Endodermal cell (in vitro differentiated cells): ENCODE results near the gene PCDHGB6. TPM values are rescaled to one million over a fixed set of nuclear protein-coding genes. Genes with fewer than 3 reads are reported as not detected.
A peak's percentile ranks its signal among the peaks of the same experiment; 100 is the strongest.
"Not testable (repeated sequence)": the region's sequence is repeated elsewhere in the genome, so short reads cannot be mapped to it uniquely, and the experiment has no call there.

Source experiments
- DNase-seq: peaks from one replicate; pipeline ENCODE4 v3.0.0-alpha.2; 2017
- H3K27ac ChIP-seq: 2 replicates; pipeline ENCODE4 v1.5.1; 2013; ENCODE audit warnings: mild to moderate bottlenecking, low read depth, low read length, moderate library complexity
- H3K27me3 ChIP-seq: 2 replicates; pipeline ENCODE4 v1.6.1; 2013; ENCODE audit warnings: mild to moderate bottlenecking, low read length, moderate library complexity; ENCODE audit not compliant: insufficient read depth, control insufficient read depth, poor library complexity, severe bottlenecking
- H3K36me3 ChIP-seq: 2 replicates; pipeline ENCODE4 v1.7.0; 2013; ENCODE audit warnings: mild to moderate bottlenecking, low read length, moderate library complexity; ENCODE audit not compliant: control insufficient read depth, insufficient read depth
- H3K4me1 ChIP-seq: one replicate; pipeline ENCODE4 v1.7.0; 2013; ENCODE audit warnings: low read length; ENCODE audit not compliant: control insufficient read depth, insufficient read depth
- H3K4me3 ChIP-seq: 2 replicates; pipeline ENCODE4 v1.5.1; 2013; ENCODE audit warnings: mild to moderate bottlenecking, low read length, moderate library complexity
- H3K9ac ChIP-seq: 2 replicates; pipeline ENCODE4 v1.6.1; 2013; ENCODE audit warnings: mild to moderate bottlenecking, low read length, moderate library complexity; ENCODE audit not compliant: poor library complexity, severe bottlenecking; ENCODE audit errors: extremely low read depth
- H3K9me3 ChIP-seq: 2 replicates; pipeline ENCODE4 v1.6.1; 2013; ENCODE audit warnings: mild to moderate bottlenecking, low read length, moderate library complexity; ENCODE audit not compliant: control insufficient read depth
- H3K27ac Mint-ChIP-seq: 2 replicates; pipeline ENCODE4 v1.8.0; 2020; ENCODE audit warnings: mixed read lengths
- H3K27me3 Mint-ChIP-seq: 2 replicates; pipeline ENCODE4 v1.8.0; 2021; ENCODE audit warnings: mild to moderate bottlenecking, mixed read lengths; ENCODE audit not compliant: insufficient read depth
- H3K36me3 Mint-ChIP-seq: 2 replicates; pipeline ENCODE4 v1.8.0; 2020; ENCODE audit warnings: low read depth, mixed read lengths
- H3K4me1 Mint-ChIP-seq: 2 replicates; pipeline ENCODE4 v1.8.0; 2020; ENCODE audit warnings: mixed read lengths
- H3K4me3 Mint-ChIP-seq: 2 replicates; pipeline ENCODE4 v1.8.0; 2020; ENCODE audit warnings: mild to moderate bottlenecking, moderate library complexity, mixed read lengths
- H3K9me3 Mint-ChIP-seq: 2 replicates; pipeline ENCODE4 v1.8.0; 2020; ENCODE audit warnings: mild to moderate bottlenecking, mixed read lengths
- WGBS, 2 experiments: methylation state at CpG; one replicate each; pipeline versions ENCODE4 v1.1.5 to v1.1.7; 2013; ENCODE audit warnings: missing lambda C conversion rate in 2 of 2, mixed read lengths in 1 of 2; ENCODE audit not compliant: insufficient coverage in 1 of 2, insufficient read length in 1 of 2; 5-methylcytosine and 5-hydroxymethylcytosine counted together
- long read RNA-seq, 4 experiments: library from polyadenylated mRNA in 2 of 4; library from RNA in 1 of 4; library from capped mRNA in 1 of 4; stranded (forward) in 3 of 4; unstranded in 1 of 4; transcript quantifications; one replicate each; pipeline ENCODE4 v2.0.0, GENCODE V29; 2020 to 2021; ENCODE audit warnings: inconsistent platforms in 1 of 4
- polyA plus RNA-seq, 2 experiments: library from polyadenylated mRNA; stranded (reverse); fragments of 50-300 nt; gene quantifications; one replicate each; pipeline ENCODE4 v1.2.3, GENCODE V29; 2013
- total RNA-seq, 2 donors: library from RNA; stranded (reverse); fragmentation: NEBNext Ultra II Directional in 1 of 2; extraction: Animal tissue kit (Norgen Biotek cat#: 25700) in 1 of 2; gene quantifications; 2 replicates in 1 of 2; 3 replicates in 1 of 2; pipeline ENCODE4 v1.2.1, GENCODE V29; 2021
- TF ChIP-seq, protein P1 (sequence below): fragments of 200-600 bp; sonication (generic); conservative IDR thresholded peaks from 2 replicates; pipeline ENCODE4 v1.5.0; 2021; ENCODE audit warnings: antibody characterized with exemption, mild to moderate bottlenecking

The PCDHGB6 gene
- 10 to 100 TPM in 1 of 2 donors, 1 to 10 TPM in 1; 8.3 to 10.8 TPM for total RNA-seq
- 41.4 TPM for polyA plus RNA-seq (2013, experiment 1 of 2)
- polyA plus RNA-seq (2013, experiment 2 of 2), result 43.0 TPM
- long read RNA-seq, experiment 1, full-length matches to known transcripts, result 1 of 3 reads
- long read RNA-seq, experiment 1, partial matches to known transcripts, result 0 of 3 reads
- long read RNA-seq, experiment 1, other reads (novel, unspliced or antisense), result 2 of 3 reads
- long read RNA-seq, experiment 2, full-length matches to known transcripts, result 4 of 5 reads
- long read RNA-seq, experiment 2, partial matches to known transcripts, result 0 of 5 reads
- long read RNA-seq, experiment 2, other reads (novel, unspliced or antisense), result 1 of 5 reads
- long read RNA-seq, experiment 3, partial matches to known transcripts, result 0 of 1 reads
- long read RNA-seq, experiment 3, other reads (novel, unspliced or antisense), result 1 of 1 reads
- long read RNA-seq, experiment 4, result 0 reads

DNA sequence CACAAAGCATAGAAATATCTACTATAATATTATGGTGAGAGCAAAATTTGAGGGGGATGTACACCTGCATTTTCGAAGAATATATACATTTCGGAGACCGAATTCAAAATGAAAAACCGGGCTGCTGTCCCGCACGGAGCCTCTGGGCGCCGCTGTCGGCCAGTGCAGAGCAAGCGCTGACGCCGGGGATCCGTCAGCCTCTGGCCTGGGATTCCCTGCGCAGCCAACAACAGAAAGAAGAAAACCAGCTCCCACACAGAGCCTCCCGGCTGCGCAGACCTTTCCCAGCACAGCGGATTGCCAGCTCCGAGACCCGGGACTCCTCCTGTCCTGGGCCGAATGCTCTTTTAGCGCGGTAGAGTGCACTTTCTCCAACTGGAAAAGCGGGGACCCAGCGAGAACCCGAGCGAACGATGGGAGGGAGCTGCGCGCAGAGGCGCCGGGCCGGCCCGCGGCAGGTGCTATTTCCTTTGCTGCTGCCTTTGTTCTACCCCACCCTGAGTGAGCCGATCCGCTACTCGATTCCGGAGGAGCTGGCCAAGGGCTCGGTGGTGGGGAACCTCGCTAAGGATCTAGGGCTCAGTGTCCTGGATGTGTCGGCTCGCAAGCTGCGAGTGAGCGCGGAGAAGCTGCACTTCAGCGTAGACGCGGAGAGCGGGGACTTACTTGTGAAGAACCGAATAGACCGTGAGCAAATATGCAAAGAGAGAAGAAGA lies at the start of gene PCDHGB6:
Gene PCDHGB6, plus strand, starts transcription at position 232 of the 716 bp plus-strand sequence. Its CDS starts 182 bp downstream, at position 414.
- Mint-ChIP-seq H3K4me3 (peak within 1 kb of the TSS; percentile 71), H3K9me3 (peaks cover 35% of the 10 kb centered on the region), H3K36me3 (peaks cover 34% of the 10 kb centered on the region), H3K27ac (peak within 1 kb of the TSS; percentile 82), H3K27me3 (peaks cover 16% of the 10 kb centered on the region)
- not testable (repeated sequence) for H3K27me3 ChIP-seq, H3K4me1 ChIP-seq, H3K36me3 ChIP-seq, H3K9ac ChIP-seq, H3K4me1 Mint-ChIP-seq
- TF ChIP-seq, protein P1, sequence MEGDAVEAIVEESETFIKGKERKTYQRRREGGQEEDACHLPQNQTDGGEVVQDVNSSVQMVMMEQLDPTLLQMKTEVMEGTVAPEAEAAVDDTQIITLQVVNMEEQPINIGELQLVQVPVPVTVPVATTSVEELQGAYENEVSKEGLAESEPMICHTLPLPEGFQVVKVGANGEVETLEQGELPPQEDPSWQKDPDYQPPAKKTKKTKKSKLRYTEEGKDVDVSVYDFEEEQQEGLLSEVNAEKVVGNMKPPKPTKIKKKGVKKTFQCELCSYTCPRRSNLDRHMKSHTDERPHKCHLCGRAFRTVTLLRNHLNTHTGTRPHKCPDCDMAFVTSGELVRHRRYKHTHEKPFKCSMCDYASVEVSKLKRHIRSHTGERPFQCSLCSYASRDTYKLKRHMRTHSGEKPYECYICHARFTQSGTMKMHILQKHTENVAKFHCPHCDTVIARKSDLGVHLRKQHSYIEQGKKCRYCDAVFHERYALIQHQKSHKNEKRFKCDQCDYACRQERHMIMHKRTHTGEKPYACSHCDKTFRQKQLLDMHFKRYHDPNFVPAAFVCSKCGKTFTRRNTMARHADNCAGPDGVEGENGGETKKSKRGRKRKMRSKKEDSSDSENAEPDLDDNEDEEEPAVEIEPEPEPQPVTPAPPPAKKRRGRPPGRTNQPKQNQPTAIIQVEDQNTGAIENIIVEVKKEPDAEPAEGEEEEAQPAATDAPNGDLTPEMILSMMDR, result peak; percentile 90
- Histone ChIP-seq H3K9me3 (peaks cover 35% of the 10 kb centered on the region), H3K4me3 (peak within 1 kb of the TSS; percentile 76), H3K27ac (peak within 1 kb of the TSS; percentile 86)
- 38 to 51% methylated on average over 15 to 49 of the region's 51 CpGs for WGBS, 2 experiments
- peak; percentile 91 for DNase-seq

DNA sequence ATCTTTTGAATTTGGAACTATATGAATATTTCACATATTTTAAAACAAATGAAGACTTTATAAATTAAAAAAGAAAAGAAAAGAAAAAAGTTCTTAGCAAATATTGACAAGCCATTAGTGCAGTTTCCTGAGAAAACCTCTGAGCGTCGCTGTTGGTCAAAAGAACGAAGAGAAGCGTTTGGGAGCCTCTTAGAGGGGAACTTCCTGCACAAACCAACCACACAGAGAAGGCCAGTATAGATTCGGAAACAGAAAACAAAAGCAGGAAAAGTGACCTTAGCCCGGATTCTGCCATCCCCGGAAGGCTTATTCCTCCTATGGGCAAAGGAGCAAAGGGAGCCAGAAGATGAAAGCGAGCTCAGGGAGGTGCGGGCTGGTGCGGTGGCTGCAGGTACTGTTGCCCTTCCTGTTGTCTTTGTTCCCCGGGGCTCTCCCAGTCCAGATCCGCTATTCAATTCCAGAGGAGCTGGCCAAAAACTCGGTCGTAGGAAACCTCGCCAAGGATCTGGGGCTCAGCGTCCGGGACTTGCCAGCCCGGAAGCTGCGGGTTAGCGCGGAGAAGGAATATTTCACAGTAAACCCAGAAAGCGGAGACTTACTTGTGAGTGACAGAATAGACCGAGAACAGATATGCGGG lies 47.9 kb upstream of the PCDHGB6 start, which contains the start of gene PCDHGB2:
Gene PCDHGB2, plus strand, starts transcription at position 205 of the 637 bp plus-strand sequence. Its CDS starts 142 bp downstream, at position 347.
- Mint-ChIP-seq H3K4me1 (no peaks in the 10 kb centered on the region), H3K27ac (no peak within 1 kb of the TSS), H3K36me3 (peaks cover 56% of the 10 kb centered on the region), H3K27me3 (no peaks in the 10 kb centered on the region), H3K4me3 (no peak within 1 kb of the TSS), H3K9me3 (peaks cover 77% of the 10 kb centered on the region)
- Histone ChIP-seq H3K36me3 (no peaks in the 10 kb centered on the region), H3K9ac (no peak within 1 kb of the TSS), H3K27me3 (no peaks in the 10 kb centered on the region), H3K4me1 (no peaks in the 10 kb centered on the region), H3K4me3 (no peak within 1 kb of the TSS), H3K27ac (no peak within 1 kb of the TSS), H3K9me3 (peaks cover 61% of the 10 kb centered on the region)
- TF ChIP-seq, protein P1, result peak; percentile 72
- WGBS, 2 experiments, result 88 to 90% methylated on average over 21 to 24 of the region's 24 CpGs
- peak; percentile 63 for DNase-seq

DNA sequence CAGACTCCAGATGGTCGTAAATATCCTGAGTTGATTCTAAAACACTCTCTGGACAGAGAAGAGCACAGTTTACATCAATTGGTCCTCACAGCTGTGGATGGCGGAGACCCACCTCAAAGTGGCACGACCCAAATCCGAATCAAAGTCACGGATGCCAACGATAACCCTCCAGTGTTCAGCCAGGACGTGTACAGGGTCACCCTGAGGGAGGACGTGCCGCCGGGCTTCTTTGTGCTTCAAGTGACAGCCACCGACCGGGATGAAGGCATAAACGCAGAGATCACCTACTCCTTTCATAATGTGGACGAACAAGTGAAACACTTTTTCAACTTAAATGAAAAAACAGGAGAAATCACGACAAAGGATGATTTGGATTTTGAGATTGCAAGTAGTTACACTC lies 47.1 kb upstream of the PCDHGB6 start:
- Mint-ChIP-seq H3K4me1 (no peaks in the 10 kb centered on the region), H3K36me3 (peaks cover 58% of the 10 kb centered on the region), H3K27ac (no peak overlapping the region), H3K4me3 (no peak overlapping the region), H3K27me3 (no peaks in the 10 kb centered on the region), H3K9me3 (peaks cover 78% of the 10 kb centered on the region)
- Histone ChIP-seq H3K9me3 (peaks cover 59% of the 10 kb centered on the region), H3K4me1 (no peaks in the 10 kb centered on the region), H3K4me3 (no peak overlapping the region), H3K36me3 (no peaks in the 10 kb centered on the region), H3K27ac (no peak overlapping the region), H3K9ac (no peak overlapping the region), H3K27me3 (no peaks in the 10 kb centered on the region)
- no peak for DNase-seq
- TF ChIP-seq, protein P1, result no peak
- 89 to 95% methylated on average over 14 to 15 of the region's 15 CpGs for WGBS, 2 experiments
